ENCODE data around the gene PRDM16.

PRDM16 gene

DNA sequence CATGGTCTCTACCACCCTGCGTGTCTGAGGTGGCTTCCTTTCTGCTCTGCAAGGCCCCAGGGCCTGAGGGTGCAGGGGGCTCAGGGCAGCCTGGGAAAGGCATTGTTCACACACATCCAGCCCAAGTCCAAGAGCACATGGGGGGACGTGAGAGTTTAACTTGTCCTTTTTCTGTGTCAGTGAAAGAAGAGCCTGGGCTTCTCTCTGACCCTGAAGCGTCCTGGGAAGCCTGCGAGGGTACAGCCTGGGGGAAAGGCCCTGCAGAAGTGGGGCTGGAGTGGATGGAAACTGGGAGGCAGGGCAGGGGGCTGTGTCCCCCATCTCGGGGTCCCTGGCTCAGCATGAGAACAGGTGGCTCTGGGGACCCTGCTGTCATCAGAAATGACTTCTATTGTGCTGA, 181.6 kb downstream of the PRDM16 start:
- no peak for DNase-seq

- no peak for DNase-seq
Measured at GRCh38 chr1:3251099-3251806, 182.2 kb downstream of the PRDM16 start.

GRCh38 chr1:3251807-3252428, 182.9 kb downstream of the PRDM16 start:
- no peak for DNase-seq

GRCh38 chr1:3255680-3256079, 186.7 kb downstream of the PRDM16 start:
- DNase-seq, result no peak

- DNase-seq, result no peak
Measured at GRCh38 chr1:3257788-3258187, 188.8 kb downstream of the PRDM16 start.

DNA sequence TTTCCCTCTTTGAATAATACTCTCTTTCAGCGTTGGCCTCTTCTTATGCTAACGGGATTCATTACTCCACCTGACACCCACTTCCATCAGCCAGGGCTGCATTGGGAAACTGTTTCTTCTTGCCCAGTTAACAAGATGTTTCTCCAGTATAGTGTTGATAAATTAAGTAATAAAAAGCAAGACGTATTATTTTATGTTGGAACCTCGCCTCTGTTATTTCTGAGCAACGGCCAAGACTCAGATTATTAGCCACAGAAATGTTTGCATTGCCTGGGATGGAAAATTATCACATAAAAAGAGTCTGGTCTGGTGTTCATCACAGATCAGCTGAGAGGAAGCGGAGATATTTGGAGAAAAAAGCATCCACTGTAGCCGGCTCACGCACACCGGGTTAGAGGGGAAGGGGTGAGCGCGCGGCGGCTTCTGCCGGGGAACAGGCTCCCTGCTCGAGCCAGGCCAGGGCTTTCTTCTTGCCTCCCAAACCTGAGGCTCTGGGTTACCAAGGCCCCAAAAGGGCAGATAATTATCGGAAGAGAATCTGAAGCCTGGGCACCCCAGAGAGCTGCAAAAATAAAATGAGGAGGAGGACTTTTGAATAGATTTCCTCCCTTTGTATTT, 189.5 kb downstream of the PRDM16 start:
- no peak for DNase-seq

- DNase-seq, result no peak
Measured at GRCh38 chr1:3259020-3259419, 190.0 kb downstream of the PRDM16 start.

GRCh38 chr1:3261007-3261968, 192.3 kb downstream of the PRDM16 start:
- DNase-seq, result no peak

DNA sequence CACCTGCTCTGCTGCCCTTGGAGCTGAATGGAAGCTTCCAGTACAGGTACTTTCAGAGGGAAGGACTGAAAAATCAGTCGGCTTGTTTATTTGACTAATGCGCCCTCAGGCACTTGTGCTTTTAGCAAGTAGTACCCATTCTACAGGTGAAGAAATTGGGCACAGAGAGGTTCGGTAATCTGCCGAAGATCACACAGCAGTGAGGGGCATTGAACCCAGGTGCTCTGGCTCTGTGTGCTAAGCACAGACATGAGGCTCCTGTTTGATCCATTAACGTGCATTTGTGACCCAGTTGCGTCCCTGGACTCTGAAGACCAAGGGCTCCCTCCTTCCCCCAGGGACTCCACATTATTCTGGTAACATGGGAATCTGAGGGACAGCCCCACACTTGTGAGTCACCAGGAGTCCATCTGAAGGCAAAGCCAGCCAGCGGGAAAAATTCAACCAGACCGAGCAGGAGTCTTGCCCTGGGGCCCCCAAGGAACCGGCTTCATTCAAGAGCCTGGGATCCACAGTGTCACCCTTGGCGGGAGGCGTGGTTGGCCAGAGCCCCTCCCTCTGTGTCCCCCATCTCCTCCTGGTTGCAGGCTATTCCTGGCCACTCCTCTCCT, 193.1 kb downstream of the PRDM16 start:
- DNase-seq, result no peak

GRCh38 chr1:3262681-3263286, 193.8 kb downstream of the PRDM16 start:
- no peak for DNase-seq

GRCh38 chr1:3263790-3264189, 194.8 kb downstream of the PRDM16 start:
- DNase-seq, result no peak

DNA sequence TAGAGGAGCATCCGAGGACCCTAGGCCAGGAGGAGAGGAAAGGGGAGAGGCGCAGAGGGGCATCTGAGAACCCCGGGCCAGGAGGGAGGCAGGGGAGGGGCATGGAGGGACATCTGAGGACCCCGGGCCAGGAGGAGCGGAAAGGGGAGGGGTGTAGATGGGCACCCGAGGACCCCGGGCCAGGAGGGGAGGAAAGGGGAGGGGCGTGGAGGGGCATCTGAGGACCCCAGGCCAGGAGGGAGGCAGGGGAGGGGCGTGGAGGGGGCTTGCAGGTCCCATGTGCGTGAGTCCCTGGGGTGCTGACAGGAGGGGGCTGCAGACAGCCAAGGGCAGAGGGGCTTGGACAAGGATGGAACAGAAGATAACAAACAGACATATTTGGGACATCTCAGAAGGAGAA, 195.5 kb downstream of the PRDM16 start:
- no peak for DNase-seq

- DNase-seq, result no peak
Measured at GRCh38 chr1:3265835-3266805, 197.1 kb downstream of the PRDM16 start.

DNA sequence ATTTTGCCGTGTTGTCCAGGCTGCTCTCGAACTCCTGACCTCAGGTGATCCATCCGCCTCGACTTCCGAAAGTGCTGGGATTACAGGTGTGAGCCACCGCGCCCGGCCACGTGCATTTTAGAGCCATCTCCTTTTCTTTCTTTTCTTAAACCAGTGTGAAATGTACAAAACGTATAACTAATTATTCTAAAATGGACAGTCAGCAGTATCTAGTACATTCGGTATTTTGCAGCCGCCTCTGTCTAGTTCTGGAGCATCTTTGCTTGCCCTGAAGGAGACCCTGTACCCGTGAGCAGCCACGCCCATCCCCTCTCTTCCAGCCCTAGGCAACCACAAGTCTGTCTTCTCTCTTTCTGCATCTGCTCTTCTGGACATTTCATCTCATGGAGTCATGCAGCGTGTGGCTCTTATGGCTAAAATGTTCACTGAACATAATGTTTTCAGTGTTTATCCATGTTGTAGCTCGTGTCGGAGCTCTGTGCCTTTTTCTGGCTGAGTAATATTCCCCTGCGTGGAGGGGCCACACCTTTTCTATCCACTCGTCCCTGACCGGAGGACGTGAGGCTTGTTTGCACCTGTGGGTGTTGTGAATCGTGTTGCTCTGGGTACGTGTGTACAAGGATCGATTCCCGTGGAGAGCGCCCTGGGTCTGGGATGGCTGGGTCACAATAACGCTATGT, 198.0 kb downstream of the PRDM16 start:
- DNase-seq, result no peak

DNA sequence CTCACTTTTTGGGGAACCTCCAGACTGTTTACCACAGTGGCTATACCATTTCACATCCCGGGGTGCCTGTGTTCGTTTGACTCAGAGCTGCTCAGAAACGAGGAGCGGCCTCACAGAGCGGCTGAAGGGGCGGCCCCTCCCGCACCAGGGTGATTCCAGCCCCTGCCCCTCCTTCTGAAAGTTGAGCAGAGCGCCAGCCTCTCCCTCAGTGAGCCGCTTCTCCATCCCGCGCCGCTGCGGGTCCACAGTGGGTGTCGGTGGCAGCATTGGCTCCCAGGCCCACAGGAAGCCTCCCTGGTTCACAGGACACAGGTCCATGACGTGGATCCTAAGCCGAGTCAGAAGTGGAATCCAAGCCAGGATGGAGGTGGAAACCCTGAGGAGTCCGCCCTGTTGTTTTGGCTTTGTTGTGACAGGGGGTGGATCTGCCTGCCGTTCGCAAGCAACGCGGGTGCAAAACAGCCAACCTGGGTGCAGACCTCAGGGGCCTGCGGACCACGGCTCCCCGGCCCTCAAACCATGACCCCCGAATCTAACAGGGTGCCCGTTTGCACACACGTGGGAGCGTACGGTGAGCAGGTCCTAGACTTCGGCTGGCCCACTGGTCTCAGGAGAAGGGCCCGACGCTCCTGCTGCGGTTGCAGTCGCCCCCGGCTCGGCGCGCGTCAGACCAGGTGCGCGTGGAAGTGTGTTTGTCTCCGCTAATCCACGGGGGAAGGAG, 198.7 kb downstream of the PRDM16 start:
- DNase-seq, result no peak

DNA sequence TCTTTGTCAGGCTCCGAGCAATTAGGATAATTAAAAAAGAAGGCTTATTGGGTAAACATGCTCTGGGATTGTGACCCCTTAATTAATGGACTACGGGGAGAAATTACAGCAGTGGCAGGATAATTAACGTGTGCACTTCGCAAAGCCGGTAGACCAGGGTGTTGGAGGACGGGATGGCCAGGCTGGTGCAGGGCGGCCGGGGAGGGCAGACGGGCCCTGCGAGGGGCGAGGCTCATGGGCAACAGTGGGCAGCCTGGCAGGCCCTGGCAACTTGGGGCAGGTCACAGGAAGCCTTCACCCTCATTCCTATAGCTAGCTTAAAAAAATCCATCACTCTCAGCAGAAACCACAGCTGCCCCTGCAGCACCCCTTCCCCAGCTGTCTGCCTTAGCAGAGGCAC, 199.3 kb downstream of the PRDM16 start:
- DNase-seq, result no peak

GRCh38 chr1:3270403-3271245, 201.6 kb downstream of the PRDM16 start:
- no peak for DNase-seq

- DNase-seq, result peak; percentile 76
Measured at GRCh38 chr1:3271866-3272265, 202.9 kb downstream of the PRDM16 start.
